Endodermal cell (in vitro differentiated cells): ENCODE data around the gene ADD1. TPM values are rescaled to one million over a fixed set of nuclear protein-coding genes. Genes with fewer than 3 reads are reported as not detected.

Experiments used
- DNase-seq: peaks from one replicate; pipeline ENCODE4 v3.0.0-alpha.2; 2017
- H3K27ac ChIP-seq: 2 replicates; pipeline ENCODE4 v1.5.1; 2013; ENCODE audit warnings: mild to moderate bottlenecking, low read depth, low read length, moderate library complexity
- H3K27me3 ChIP-seq: 2 replicates; pipeline ENCODE4 v1.6.1; 2013; ENCODE audit warnings: mild to moderate bottlenecking, low read length, moderate library complexity; ENCODE audit not compliant: insufficient read depth, control insufficient read depth, poor library complexity, severe bottlenecking
- H3K36me3 ChIP-seq: 2 replicates; pipeline ENCODE4 v1.7.0; 2013; ENCODE audit warnings: mild to moderate bottlenecking, low read length, moderate library complexity; ENCODE audit not compliant: control insufficient read depth, insufficient read depth
- H3K4me1 ChIP-seq: one replicate; pipeline ENCODE4 v1.7.0; 2013; ENCODE audit warnings: low read length; ENCODE audit not compliant: control insufficient read depth, insufficient read depth
- H3K4me3 ChIP-seq: 2 replicates; pipeline ENCODE4 v1.5.1; 2013; ENCODE audit warnings: mild to moderate bottlenecking, low read length, moderate library complexity
- H3K9ac ChIP-seq: 2 replicates; pipeline ENCODE4 v1.6.1; 2013; ENCODE audit warnings: mild to moderate bottlenecking, low read length, moderate library complexity; ENCODE audit not compliant: poor library complexity, severe bottlenecking; ENCODE audit errors: extremely low read depth
- H3K9me3 ChIP-seq: 2 replicates; pipeline ENCODE4 v1.6.1; 2013; ENCODE audit warnings: mild to moderate bottlenecking, low read length, moderate library complexity; ENCODE audit not compliant: control insufficient read depth
- H3K27ac Mint-ChIP-seq: 2 replicates; pipeline ENCODE4 v1.8.0; 2020; ENCODE audit warnings: mixed read lengths
- H3K27me3 Mint-ChIP-seq: 2 replicates; pipeline ENCODE4 v1.8.0; 2021; ENCODE audit warnings: mild to moderate bottlenecking, mixed read lengths; ENCODE audit not compliant: insufficient read depth
- H3K36me3 Mint-ChIP-seq: 2 replicates; pipeline ENCODE4 v1.8.0; 2020; ENCODE audit warnings: low read depth, mixed read lengths
- H3K4me1 Mint-ChIP-seq: 2 replicates; pipeline ENCODE4 v1.8.0; 2020; ENCODE audit warnings: mixed read lengths
- H3K4me3 Mint-ChIP-seq: 2 replicates; pipeline ENCODE4 v1.8.0; 2020; ENCODE audit warnings: mild to moderate bottlenecking, moderate library complexity, mixed read lengths
- H3K9me3 Mint-ChIP-seq: 2 replicates; pipeline ENCODE4 v1.8.0; 2020; ENCODE audit warnings: mild to moderate bottlenecking, mixed read lengths
- WGBS, 2 experiments: methylation state at CpG; one replicate each; pipeline versions ENCODE4 v1.1.5 to v1.1.7; 2013; ENCODE audit warnings: missing lambda C conversion rate in 2 of 2, mixed read lengths in 1 of 2; ENCODE audit not compliant: insufficient coverage in 1 of 2, insufficient read length in 1 of 2; 5-methylcytosine and 5-hydroxymethylcytosine counted together
- total RNA-seq, 2 donors: library from RNA; stranded (reverse); fragmentation: NEBNext Ultra II Directional in 1 of 2; extraction: Animal tissue kit (Norgen Biotek cat#: 25700) in 1 of 2; gene quantifications; 2 replicates in 1 of 2; 3 replicates in 1 of 2; pipeline ENCODE4 v1.2.1, GENCODE V29; 2021
- TF ChIP-seq, protein P1 (sequence below): fragments of 200-600 bp; sonication (generic); conservative IDR thresholded peaks from 2 replicates; pipeline ENCODE4 v1.5.0; 2021; ENCODE audit warnings: antibody characterized with exemption, mild to moderate bottlenecking

ADD1 gene
- total RNA-seq, 2 donors from 2014 or later, result 231 to 257 TPM

- H3K4me3 Mint-ChIP-seq, result no peak overlapping the region
- TF ChIP-seq, protein P1, sequence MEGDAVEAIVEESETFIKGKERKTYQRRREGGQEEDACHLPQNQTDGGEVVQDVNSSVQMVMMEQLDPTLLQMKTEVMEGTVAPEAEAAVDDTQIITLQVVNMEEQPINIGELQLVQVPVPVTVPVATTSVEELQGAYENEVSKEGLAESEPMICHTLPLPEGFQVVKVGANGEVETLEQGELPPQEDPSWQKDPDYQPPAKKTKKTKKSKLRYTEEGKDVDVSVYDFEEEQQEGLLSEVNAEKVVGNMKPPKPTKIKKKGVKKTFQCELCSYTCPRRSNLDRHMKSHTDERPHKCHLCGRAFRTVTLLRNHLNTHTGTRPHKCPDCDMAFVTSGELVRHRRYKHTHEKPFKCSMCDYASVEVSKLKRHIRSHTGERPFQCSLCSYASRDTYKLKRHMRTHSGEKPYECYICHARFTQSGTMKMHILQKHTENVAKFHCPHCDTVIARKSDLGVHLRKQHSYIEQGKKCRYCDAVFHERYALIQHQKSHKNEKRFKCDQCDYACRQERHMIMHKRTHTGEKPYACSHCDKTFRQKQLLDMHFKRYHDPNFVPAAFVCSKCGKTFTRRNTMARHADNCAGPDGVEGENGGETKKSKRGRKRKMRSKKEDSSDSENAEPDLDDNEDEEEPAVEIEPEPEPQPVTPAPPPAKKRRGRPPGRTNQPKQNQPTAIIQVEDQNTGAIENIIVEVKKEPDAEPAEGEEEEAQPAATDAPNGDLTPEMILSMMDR, result no peak
- H3K36me3 ChIP-seq, result no peaks in the 10 kb centered on the region
- no peak overlapping the region for H3K27ac ChIP-seq
- H3K4me1 Mint-ChIP-seq, result no peaks in the 10 kb centered on the region
- H3K9me3 Mint-ChIP-seq, result peaks cover 5% of the 10 kb centered on the region
- no peaks in the 10 kb centered on the region for H3K9me3 ChIP-seq
- H3K27me3 Mint-ChIP-seq, result peaks cover 5% of the 10 kb centered on the region
- 88% methylated on average over 10 to 21 of the region's 21 CpGs for WGBS, 2 experiments
- no peaks in the 10 kb centered on the region for H3K4me1 ChIP-seq
- H3K27ac Mint-ChIP-seq, result peak overlapping the region; percentile 83
- H3K36me3 Mint-ChIP-seq, result no peaks in the 10 kb centered on the region
- H3K4me3 ChIP-seq, result no peak overlapping the region
- peak; percentile 84 for DNase-seq
- H3K9ac ChIP-seq, result no peak overlapping the region
- H3K27me3 ChIP-seq, result no peaks in the 10 kb centered on the region
These were observed 31.6 kb upstream of the ADD1 start for GRCh38 chr4:2811830-2812611.

DNA sequence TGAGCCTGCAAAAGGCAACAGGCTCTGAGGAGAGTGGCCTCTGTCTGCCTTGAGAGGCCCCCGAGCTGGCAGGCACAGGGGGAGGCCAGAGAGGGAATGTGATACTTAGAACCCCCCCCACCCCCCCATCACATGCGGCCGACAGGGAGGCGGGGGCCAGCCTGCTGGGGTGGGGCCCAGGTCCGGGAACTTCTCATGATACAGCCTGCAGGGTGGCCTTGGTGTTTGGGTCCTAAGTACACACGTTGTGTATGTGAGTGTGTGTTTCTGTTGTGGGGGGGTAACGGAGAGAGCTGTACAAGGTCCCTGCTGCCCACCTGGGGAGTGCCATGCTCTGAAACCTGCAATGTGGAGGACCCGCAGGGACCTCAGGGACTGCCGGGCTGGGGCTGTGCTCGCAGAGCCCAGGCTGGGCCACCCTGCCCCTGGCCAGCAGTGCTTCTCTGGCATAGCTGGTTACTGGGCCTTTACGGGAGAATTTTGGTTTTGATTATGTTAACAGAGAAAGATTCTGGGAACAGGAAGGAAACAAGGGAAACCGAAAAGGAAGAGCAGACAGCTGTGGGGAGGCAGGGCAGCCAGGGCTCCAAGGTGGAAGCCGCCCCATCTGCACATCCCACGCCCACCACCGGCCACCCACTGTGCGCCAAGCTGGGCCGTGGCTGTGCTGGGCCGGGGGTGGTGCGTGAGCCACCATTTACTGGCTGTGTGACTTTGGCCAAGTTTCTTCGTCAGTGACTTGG is 30.9 kb upstream of the ADD1 start:
- Mint-ChIP-seq H3K9me3 (peaks cover 5% of the 10 kb centered on the region), H3K4me3 (no peak overlapping the region), H3K4me1 (no peaks in the 10 kb centered on the region), H3K36me3 (no peaks in the 10 kb centered on the region), H3K27me3 (peaks cover 7% of the 10 kb centered on the region), H3K27ac (no peak overlapping the region)
- Histone ChIP-seq H3K4me3 (no peak overlapping the region), H3K4me1 (no peaks in the 10 kb centered on the region), H3K27ac (no peak overlapping the region), H3K36me3 (no peaks in the 10 kb centered on the region), H3K9ac (no peak overlapping the region), H3K9me3 (no peaks in the 10 kb centered on the region), H3K27me3 (no peaks in the 10 kb centered on the region)
- TF ChIP-seq, protein P1, result no peak
- 84 to 93% methylated on average over 4 to 19 of the region's 20 CpGs for WGBS, 2 experiments
- no peak for DNase-seq

DNA sequence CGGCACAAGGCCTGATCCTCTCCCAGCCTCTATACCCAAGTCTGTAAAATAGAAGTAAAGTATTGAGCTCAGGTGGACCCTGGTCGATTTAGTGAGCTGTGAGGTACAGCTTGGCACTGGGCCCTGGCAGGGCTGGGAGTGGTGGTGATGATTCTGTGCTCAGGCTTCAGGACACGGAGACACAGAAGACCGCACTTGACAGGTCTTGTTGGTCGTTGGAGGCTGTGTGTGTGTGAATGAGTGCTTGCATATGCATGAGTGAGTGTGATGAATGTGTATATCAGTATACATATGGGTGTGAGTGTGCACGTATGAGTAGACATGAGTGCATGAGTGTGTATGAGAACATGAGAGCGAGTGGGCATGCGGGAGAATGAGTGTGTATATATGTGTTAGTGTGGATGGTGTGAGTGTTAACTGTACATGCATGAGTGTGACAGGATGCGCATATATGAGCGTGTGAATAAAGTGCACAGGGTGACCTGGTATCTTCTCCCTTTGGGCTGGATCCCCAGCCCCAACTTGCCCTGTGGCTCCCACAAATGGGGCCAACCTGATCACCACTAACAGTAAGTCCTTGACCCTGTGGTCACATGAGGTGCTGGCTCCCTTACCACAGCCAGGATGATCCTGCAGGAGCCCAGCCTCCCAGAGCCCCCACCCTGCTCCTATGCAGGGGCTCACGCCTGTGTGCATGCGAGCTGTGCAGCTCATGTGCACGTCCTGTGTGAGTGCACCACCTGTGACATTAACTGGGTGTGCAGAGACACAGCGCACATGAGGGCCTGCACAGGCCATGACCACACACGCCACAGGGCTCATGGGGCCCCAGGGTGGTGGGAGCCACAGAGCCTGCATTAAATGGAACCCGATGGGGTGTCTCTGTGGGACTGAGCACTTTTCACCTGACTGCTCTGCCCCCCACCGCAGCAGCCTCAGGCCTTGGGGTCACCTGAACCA is 29.9 kb upstream of the ADD1 start:
- Mint-ChIP-seq H3K27me3 (peaks cover 7% of the 10 kb centered on the region), H3K9me3 (peaks cover 5% of the 10 kb centered on the region), H3K27ac (no peak overlapping the region), H3K4me1 (no peaks in the 10 kb centered on the region), H3K36me3 (no peaks in the 10 kb centered on the region), H3K4me3 (no peak overlapping the region)
- WGBS, 2 experiments, result 92 to 94% methylated on average over 13 to 17 of the region's 17 CpGs
- no peak for DNase-seq
- Histone ChIP-seq H3K4me3 (no peak overlapping the region), H3K9ac (no peak overlapping the region), H3K27ac (no peak overlapping the region), H3K36me3 (no peaks in the 10 kb centered on the region), H3K27me3 (no peaks in the 10 kb centered on the region), H3K9me3 (no peaks in the 10 kb centered on the region), H3K4me1 (no peaks in the 10 kb centered on the region)
- TF ChIP-seq, protein P1, result no peak
